HG03565 (cell line): Measurements from ENCODE around the gene FBXL4.

Experiments used
- ATAC-seq: cut with Tn5 transposase; IDR thresholded peaks from one replicate; pipeline ENCODE4 v1.9.1; 2021; ENCODE audit warnings: mild to moderate bottlenecking, moderate library complexity; ENCODE audit not compliant: unreplicated experiment

Gene FBXL4

DNA sequence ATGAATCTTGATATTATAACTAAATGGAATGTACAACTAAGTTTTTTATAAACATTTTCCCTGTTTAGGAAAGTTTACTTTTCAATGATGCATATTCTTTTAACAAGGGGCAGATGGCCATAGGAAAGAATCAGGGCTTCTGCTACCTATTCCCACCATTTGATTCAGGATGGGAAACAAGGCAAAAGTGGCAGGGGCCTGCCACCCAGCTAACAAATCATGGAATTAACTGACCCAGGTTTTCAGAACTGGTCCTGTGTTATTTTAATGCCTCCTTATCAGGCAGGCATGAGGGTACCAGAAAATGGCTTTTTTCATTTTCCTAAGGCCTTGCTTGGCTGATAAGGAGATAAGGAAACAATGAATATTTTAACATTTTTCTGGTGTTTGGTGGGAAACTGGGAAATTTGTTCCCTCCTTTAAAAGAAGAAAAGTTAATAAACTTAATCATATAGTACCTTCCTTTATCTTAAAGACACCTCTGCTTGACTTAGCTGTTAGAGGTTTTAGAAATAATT lies 106.7 kb downstream of the FBXL4 start:
- ATAC-seq, result no peak

DNA sequence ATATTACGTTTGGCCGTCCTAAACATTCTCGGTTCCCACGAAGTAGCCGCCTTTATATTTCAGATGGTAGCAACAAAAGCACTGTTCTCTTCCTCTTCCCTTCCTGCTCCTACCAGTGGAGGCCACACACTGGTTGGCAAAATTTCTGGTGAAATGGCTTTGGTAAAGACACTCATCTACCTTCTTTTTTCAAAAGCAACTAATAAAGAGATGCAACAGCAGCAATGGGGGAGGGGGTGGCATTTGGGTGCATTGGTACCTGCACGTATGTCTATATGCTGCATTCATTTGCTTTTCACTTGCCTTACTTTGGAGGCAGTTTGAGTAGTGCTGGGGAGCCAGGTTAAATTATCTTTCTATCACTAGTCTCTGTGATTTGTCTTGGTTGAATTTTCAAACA lies 107.4 kb downstream of the FBXL4 start:
- ATAC-seq, result no peak

DNA sequence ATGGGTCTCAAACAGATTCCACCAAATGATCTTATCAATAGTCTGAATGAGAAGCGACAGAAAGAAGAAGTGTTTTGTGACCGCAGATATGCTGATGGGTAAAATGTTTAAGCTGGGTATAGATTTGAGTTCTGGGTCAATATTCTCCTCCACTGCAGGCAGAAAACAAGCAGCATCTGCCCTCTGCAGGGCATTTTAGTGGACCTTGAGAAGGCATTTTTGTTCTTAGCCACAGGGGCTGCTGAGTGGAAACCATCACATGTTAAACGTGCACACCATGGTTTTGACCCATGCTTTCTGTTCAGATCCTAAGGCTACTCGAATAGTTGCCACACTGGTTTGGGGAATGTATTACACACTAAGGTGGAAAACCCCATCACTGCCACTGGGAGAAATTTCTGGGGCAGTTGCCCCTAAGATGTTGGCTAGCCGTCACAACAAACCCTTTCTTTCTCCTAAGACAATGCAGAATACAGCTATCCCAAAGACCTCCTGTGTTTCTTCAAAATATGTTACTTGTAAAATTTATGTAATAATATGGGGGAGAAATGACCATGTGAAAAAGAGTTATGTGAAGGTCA lies 107.9 kb downstream of the FBXL4 start:
- ATAC-seq, result peak; percentile 38

DNA sequence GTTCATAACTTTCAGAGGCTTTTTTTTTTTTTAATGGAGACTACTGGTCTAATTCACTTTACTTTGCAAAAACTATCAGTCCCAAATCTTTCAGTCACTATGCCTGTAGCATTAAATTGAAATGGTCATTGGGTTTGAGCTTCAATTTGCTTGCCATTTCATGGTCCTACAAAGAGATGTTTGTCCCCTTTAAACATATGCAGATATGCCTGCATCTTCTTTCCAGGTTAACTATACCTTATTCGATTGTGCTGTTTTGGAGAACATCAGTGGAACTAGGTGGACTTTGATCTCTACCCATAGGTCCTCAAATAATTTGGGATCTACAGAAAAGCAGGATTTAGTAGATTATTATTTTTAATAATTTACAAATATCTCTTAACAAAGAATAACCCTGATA lies 108.8 kb downstream of the FBXL4 start:
- ATAC-seq, result no peak

DNA sequence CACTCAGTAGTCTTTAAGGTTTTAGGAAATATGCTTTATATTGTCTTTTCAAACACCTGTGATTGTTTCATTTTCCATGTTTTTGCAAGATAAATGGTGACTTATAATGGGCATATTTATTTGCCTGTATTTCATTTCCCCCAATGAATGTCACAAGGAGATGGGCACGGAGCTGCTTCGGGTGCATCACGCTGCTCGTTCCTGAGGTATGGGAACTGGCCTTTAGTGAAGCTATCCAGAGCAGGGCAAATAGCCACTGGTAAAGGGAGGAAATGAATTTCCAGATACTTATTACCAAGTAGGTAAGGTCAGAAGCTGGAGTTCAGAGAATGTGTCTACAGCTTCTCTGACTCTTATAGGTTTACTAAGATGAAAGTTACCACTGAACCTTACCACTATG lies 109.7 kb downstream of the FBXL4 start:
- no peak for ATAC-seq

DNA sequence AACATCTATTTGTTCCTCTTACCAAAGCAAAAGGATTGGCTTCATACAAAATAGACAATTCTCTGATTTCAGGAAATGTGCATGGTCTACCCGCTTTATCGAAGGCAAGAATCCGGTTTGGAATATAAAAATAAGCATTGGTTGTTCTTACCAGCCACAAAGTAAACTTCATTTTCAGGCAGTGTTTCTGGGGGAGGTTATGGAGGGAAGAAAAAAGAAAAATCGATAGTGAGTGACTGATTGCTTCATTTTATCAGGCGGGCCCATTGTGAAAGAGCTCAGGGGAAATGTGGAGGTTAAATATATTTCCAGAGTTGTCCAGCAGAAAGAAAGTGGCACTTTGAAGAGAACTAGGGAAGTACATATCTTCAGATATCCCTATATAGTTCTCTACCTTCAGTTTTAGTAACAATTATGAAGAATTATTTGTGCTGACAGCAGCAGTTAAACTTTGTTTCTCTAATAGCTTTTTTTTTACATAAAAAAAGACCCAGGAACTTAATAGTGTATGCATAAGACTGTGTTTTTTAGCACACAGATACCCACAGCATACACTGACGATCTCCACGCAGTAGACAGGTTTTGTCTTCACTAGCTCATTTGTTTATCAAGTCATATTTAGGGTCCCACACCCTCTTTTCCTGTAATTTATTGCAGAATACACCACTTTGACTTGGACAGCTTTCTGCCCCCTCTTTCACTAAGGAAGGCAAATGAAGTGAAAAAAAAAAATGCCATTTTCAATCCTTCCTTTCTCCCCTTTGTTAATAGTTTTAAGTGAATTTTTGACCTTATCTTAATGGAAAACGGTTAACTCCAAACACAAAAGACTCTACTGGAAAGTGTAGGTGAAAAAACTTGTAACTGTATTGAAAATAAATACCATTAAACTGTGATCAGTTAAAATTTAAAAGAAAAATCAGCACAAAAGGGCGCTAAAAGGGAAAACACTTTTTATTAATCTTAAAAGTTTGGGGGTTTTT lies 110.5 kb downstream of the FBXL4 start:
- no peak for ATAC-seq

DNA sequence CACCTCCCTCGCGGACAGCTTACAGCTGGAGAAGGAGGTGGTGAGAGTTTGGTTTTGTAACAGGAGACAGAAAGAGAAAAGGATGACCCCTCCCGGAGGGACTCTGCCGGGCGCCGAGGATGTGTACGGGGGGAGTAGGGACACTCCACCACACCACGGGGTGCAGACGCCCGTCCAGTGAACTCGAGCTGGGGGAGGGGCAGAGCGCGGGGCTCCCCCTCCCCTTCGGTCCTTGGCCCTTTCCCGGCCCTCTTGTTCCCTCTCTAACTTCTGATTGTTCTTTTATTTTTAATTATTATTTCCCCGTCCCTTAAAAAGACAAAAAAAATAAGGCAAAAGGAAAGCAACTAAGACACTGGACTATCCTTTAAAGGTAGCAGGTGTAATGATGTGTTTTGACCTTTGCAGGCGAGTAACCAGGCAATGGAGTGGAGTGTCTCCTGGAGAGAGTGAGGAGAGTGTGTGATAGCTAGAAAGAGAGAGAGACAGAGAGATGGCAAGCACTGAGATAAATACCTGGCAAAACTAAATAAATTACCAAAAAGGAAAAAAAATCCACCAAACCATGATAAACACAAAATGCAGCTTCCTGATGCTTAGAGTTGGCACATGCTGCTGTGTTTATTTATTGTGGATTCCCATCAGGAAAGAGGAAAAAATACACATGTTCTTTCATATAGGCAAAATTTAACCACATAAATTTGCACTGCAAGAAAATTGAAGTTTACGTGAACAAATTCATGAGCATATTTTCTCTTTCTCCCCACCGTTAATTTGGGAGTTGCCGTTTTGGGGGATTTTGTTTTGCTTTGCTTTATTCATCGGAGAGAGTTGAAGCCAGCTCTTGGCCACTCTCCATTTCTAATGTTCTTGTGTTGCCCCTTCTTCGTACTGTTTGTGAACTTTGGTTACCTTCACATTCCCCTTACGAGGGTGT lies 111.5 kb downstream of the FBXL4 start:
- ATAC-seq, result no peak

DNA sequence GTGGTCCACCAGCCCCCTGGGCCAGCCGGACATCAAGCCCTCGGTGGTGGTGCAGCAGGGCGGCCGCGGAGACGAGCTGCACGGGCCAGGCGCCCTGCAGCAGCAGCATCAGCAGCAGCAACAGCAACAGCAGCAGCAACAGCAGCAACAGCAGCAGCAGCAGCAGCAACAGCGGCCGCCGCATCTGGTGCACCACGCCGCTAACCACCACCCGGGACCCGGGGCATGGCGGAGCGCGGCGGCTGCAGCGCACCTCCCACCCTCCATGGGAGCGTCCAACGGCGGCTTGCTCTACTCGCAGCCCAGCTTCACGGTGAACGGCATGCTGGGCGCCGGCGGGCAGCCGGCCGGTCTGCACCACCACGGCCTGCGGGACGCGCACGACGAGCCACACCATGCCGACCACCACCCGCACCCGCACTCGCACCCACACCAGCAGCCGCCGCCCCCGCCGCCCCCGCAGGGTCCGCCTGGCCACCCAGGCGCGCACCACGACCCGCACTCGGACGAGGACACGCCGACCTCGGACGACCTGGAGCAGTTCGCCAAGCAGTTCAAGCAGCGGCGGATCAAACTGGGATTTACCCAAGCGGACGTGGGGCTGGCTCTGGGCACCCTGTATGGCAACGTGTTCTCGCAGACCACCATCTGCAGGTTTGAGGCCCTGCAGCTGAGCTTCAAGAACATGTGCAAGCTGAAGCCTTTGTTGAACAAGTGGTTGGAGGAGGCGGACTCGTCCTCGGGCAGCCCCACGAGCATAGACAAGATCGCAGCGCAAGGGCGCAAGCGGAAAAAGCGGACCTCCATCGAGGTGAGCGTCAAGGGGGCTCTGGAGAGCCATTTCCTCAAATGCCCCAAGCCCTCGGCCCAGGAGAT lies 112.4 kb downstream of the FBXL4 start:
- no peak for ATAC-seq

DNA sequence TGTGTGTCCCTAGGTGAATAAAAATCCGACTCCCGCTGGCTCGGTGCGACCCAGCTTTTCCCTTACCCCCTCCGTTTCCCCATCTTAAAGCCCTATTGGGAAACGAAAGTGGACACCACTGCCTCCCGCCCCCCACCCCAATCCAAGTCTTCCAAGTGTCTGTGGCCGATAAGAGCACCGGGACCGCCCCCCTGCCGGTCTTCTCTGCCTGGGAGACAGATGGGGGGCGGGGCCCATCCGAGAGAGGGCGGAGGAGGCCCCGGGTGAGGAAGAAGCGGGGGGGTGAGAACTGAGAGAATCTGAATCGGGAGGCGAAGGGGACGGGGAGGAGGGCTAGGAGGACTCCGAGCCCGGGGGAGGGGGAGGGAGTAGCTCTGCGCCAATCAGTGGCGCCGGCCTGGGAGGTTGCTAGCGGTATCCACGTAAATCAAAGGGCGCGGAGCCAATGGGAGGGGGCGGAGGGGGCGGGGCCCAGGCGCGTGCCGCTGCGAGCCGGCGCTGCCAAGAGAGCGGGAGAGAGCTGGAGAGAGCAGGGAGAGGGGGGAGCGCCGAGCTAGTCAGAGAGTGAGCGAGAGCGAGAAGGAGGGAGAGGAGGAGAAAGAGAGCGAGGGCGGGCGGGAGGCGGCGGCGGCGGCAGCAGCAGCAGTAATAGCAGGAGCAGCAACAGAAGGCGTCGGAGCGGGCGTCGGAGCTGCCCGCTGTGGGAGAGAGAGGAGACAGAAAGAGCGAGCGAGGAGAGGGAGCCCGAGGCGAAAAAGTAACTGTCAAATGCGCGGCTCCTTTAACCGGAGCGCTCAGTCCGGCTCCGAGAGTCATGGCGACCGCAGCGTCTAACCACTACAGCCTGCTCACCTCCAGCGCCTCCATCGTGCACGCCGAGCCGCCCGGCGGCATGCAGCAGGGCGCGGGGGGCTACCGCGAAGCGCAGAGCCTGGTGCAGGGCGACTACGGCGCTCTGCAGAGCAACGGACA lies 113.4 kb downstream of the FBXL4 start, which contains the start of gene POU3F2:
POU3F2 (plus strand) TSS at position 515 of the 972 bp plus-strand sequence; CDS start at position 815, 300 bp downstream.
- peak; percentile 62 for ATAC-seq

DNA sequence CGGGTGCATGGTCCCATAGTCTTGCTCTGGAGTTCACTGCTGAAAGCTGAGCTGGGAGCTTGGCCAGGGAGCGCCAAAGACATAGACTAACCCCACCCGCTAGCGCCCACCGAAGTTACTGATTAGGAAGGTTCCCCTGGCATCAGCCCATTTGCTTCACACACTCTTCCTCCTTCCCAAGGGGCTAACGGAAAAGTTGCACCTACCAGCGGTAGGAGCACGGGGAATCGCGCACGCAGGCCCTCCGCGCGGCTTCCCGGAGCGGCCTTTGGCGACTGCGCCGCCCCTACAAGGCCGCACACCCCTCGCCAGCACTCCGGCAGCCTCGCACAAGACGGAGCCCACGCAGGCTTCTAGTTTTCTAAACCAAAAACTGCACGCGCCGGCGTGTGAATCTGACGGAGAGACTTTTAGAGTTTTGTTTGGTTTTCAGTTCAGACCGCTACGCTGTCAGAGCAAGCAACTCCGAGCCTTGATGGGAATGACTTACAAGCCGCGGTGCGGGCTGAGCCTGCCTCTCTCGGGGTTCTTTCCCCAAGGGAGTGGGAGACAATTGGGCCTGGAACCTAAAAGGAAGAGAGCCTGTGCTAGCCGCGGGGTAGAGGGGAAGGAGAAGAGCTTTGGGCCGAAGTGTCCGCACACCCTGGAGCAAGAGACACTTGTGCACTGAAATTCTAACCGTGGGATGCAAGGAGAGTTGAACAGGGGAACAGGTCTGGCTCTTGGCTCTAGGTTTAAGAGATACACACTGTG lies 114.3 kb downstream of the FBXL4 start:
- ATAC-seq, result no peak

DNA sequence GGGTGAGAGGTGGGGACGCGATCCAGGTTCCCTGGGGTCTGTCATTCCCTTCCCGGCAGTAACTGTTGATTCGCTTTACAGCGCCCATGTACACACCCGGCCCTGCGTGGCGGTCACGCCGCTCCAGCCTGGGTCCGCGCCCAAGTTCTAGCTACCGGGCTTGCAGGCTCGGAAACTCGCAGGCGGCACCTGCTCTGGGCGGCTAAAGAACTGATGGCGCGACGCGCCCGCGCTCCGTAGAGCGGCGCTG lies 114.8 kb downstream of the FBXL4 start:
- ATAC-seq, result no peak

DNA sequence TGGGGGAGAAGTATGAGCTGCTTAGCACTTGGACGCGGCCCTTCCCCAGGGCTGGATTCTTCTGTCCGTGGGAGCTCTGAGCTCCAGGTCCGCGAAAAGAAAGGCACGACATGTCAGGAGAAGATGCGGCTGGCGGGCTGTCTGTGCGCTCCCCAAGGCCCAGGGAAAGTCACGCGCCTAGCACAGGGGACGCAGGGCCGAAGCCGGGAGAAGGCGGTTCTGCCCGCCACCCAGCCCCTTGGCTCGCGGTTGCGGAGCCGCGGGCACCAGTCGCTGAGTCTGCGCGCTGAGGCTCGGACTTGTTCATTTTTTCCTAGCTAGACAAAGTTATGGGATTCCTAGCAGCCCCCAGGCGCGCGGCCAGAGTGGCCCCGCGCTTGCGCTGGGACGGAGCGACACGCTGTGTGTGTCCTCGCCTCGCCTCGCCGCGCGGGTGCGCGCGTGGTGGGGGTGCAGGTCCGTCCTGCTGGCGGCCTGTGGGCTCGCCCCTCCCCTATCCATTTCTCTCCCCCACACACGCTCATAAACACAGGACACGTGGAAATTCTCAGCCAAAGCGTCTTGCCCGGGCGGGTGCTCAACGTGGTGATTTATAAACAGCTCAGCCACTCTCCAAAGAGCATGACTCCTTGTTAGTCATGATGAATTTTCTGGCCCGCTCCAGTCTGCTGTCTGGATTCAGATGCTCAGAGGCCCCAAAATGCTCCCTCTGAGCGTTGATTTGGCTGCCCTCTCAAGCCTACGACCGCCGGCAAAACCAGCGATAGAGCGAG lies 115.3 kb downstream of the FBXL4 start:
- no peak for ATAC-seq

DNA sequence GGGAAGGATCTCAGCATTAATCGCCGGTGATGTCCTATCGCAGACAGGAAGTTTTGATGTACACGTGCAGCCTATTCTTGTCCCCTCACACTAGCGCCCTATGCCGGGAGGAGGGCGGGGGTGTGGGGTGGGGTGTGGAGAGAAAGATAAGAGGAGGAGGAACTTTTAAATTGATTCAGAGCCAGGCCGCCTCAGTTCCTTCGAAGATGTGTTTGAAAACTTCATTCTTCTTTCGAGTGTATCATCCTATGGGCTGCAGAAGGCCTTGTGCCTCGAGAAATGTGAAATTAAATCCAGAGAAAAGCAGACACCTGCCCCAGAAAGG lies 115.8 kb downstream of the FBXL4 start:
- no peak for ATAC-seq

DNA sequence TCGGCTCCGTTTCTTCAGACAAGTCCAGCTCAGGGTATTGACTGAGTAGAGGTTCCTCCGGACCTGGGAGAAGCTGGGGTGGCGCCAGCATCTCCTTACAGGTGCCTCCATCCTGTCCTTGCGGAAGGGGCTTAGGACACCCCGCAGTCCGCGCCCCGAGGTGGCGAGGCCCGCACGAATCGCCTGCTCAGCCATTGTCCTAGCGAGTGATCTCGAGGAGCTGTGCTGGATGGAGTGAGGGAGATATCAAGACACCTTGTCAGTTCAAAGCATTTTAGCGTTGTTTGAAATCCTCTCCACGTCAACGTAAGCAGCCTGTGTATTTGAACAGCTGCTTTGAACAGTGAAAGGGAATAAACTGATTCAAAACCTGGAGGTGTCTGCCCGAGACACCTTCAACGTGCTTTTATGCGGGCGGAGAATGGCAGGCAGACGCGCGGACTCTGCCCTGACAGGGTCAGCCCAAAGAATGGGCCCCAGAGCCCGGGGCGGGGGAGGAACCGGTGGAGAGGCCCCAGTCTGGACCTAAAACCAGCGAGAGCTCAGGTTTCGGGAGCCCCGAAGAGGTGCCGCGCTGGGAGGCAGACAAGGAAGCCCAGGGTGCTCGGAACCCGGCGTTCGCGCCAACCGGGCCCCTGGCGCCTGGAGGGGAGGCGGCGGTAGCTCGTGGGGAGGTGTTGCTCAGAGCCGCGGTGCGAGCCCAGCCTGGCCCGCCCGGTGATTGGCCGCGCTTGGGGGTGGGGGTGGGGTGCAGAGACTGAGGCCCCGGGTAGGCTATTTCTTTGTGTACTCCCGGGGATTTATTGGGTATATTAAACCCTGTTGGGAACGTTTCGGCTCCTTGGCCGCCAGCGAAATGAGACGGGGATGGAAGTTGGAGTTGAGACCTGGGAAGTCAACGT lies 116.4 kb downstream of the FBXL4 start:
- no peak for ATAC-seq

DNA sequence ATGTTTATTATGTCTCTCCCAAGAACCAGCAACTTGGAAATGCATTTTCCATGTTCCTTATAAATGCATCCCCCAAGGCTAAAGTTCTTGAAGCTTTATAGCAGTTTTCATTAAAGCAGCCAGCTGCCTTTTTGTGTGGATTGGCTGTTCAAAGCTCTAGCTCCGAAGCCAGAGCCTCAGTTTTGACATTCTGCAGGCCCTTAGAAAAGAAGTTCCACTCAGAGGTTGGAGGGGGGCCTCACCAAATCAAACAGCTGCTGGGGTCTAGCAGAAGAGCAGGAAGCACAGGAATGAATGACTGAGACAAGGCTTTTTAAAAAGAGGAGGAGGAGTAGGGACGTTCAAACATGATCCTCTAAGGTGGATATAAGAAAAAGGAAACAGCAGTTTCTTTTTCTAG lies 117.6 kb downstream of the FBXL4 start:
- no peak for ATAC-seq

DNA sequence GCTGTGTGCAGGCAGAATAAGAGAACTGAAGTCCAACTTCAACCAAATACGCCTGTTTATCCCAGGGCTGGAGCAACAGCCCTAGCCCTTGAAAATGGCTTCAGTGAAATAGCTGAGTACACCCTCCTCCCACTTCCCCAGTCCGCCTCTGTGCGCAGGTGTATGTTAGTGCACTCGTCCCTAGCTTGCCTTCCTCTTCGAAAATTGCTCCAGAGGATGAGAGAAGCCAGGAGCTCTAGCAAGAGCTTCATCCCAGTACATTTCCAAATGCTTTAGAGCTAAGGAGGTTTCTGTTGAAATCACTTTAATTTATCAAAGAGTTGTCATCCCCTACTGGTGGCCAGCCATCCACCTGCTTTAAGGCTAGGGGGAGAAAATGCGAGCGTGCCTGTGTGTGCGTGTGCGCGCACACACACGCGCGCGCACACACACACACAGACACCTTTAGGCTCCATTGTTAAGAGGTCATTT lies 118.8 kb downstream of the FBXL4 start:
- no peak for ATAC-seq
